Measurements from ENCODE around the gene PPP1R9B.

The PPP1R9B gene

GRCh38 chr17:50103941-50104340 lies 46.5 kb downstream of the PPP1R9B start:
- no peak for DNase-seq

- DNase-seq, result no peak
These were observed 47.2 kb downstream of the PPP1R9B start for GRCh38 chr17:50103252-50103651.

GRCh38 chr17:50102164-50102991 lies 48.1 kb downstream of the PPP1R9B start:
- no peak for DNase-seq

GRCh38 chr17:50101346-50102163 lies 48.9 kb downstream of the PPP1R9B start:
- DNase-seq, result no peak

GRCh38 chr17:50100921-50101345 lies 49.5 kb downstream of the PPP1R9B start:
- DNase-seq, result no peak

- DNase-seq, result no peak
These were observed 50.0 kb downstream of the PPP1R9B start for GRCh38 chr17:50100480-50100883.

GRCh38 chr17:50099003-50099402 lies 51.5 kb downstream of the PPP1R9B start:
- DNase-seq, result no peak

GRCh38 chr17:50098583-50098982 lies 51.9 kb downstream of the PPP1R9B start:
- no peak for DNase-seq

- no peak for DNase-seq
These were observed 52.6 kb downstream of the PPP1R9B start for GRCh38 chr17:50097926-50098325.

- no peak for DNase-seq
These were observed 53.0 kb downstream of the PPP1R9B start for GRCh38 chr17:50097455-50097854.

GRCh38 chr17:50096758-50097157 lies 53.7 kb downstream of the PPP1R9B start:
- DNase-seq, result no peak

- DNase-seq, result no peak
These were observed 54.4 kb downstream of the PPP1R9B start for GRCh38 chr17:50096092-50096491.

GRCh38 chr17:50095626-50096037 lies 54.8 kb downstream of the PPP1R9B start:
- DNase-seq, result no peak

- peak; percentile 95 for DNase-seq
These were observed 55.5 kb downstream of the PPP1R9B start, which contains the start of gene PDK2 for GRCh38 chr17:50094753-50095619. Gene PDK2 (plus strand): TSS chr17:50095351. CDS start chr17:50095436, 85 bp downstream.

GRCh38 chr17:50094243-50094752 lies 56.2 kb downstream of the PPP1R9B start:
- DNase-seq, result peak; percentile 72

- no peak for DNase-seq
These were observed 56.7 kb downstream of the PPP1R9B start for GRCh38 chr17:50093807-50094206.

GRCh38 chr17:50093246-50093645 lies 57.2 kb downstream of the PPP1R9B start:
- no peak for DNase-seq

GRCh38 chr17:50091918-50092285 lies 58.6 kb downstream of the PPP1R9B start:
- no peak for DNase-seq

GRCh38 chr17:50090971-50091917 lies 59.2 kb downstream of the PPP1R9B start:
- DNase-seq, result no peak

- DNase-seq, result no peak
These were observed 60.4 kb downstream of the PPP1R9B start for GRCh38 chr17:50090071-50090470.

Measured in GDM1 (cell line).